Measurements from ENCODE around the gene PGA5.

The PGA5 gene

GRCh38 chr11:61297746-61298145 lies 56.8 kb downstream of the PGA5 start:
- DNase-seq = no peak

DNA sequence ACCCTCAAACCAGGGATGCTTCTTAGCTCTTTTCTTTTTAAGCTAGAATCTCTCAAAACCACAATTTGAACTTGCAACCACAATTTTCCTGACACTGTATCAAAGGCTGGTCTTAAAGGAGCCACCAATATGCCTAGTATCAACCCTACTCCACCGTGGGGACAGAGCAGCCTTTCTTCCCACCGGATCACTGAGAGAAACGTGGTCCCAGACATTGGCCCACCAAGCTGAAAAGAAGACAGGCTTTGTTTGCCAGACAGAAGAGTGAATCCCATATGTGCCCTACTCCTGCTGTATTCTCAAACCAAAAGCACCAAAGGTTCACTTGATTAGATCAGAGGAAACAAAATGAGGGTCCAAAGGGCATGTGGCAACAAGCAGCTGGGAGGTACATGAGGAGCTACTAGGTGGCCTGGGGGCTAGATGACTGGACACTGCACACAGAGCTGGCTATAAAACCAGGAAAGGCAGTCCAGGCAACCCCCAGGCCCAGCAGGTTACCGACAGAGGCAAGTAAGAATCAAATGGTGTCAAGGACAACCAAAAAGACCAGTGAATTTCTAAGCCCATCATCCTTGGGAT lies 57.8 kb downstream of the PGA5 start:
- DNase-seq = no peak

Data from stimulated activated CD4-positive, alpha-beta T cell treated with anti-CD3 and anti-CD28 coated beads, Interleukin-4, amount 100 ng/mL, for 1 hour (primary cell).